Esophagus muscularis mucosa (tissue), 4 donors: ENCODE results near the gene MSMB. TPM values are rescaled to one million over a fixed set of nuclear protein-coding genes. Genes with fewer than 3 reads are reported as not detected.

Source experiments
- DNase-seq: peaks from one replicate; pipeline ENCODE4 v3.0.0-alpha.2; 2017; ENCODE audit errors: extremely low spot score
- H3K27ac ChIP-seq, 4 donors: fragments of 200-600 bp; sonication (generic); replicated peaks in 1 of 4; 1 replicate in 3 of 4; 2 replicates in 1 of 4; pipeline ENCODE4 v1.5.1; 2016 to 2019; ENCODE audit warnings: mild to moderate bottlenecking in 1 of 4
- H3K27me3 ChIP-seq, 4 donors: fragments of 200-600 bp; sonication (generic); one replicate each; pipeline versions ENCODE4 v1.5.1 to v1.6.0; 2016 to 2019
- H3K36me3 ChIP-seq, 4 donors: fragments of 200-600 bp; sonication (generic); one replicate each; pipeline ENCODE4 v1.5.1; 2016 to 2019
- H3K4me1 ChIP-seq, 4 donors: fragments of 200-600 bp; sonication (generic); one replicate each; pipeline ENCODE4 v1.5.1; 2016 to 2019
- H3K4me3 ChIP-seq, 4 donors: fragments of 200-600 bp; sonication (generic); 1 replicate in 2 of 4; 2 replicates in 2 of 4; pipeline ENCODE4 v1.5.1; 2016 to 2019; ENCODE audit warnings: mild to moderate bottlenecking in 4 of 4, moderate library complexity in 1 of 4
- H3K9me3 ChIP-seq, 4 donors: fragments of 200-600 bp; sonication (generic); 1 replicate in 3 of 4; 2 replicates in 1 of 4; pipeline ENCODE4 v1.5.1; 2016 to 2019
- EP300 ChIP-seq: sonication (generic); formaldehyde crosslinking; IDR thresholded peaks from one replicate; pipeline ENCODE4 v1.6.1; 2017; ENCODE audit warnings: antibody characterized with exemption
- POLR2A ChIP-seq: fragments of 450-650 bp; IDR thresholded peaks from one replicate; pipeline ENCODE4 v1.6.1; 2017; ENCODE audit warnings: antibody characterized with exemption, moderate library complexity, mild to moderate bottlenecking, low read depth
- POLR2AphosphoS5 ChIP-seq, 2 donors: sonication (generic); formaldehyde crosslinking; IDR thresholded peaks; one replicate each; pipeline ENCODE4 v1.6.1; 2017; ENCODE audit warnings: antibody characterized with exemption in 2 of 2
- WGBS: methylation state at CpG from one replicate; pipeline ENCODE4 v1.1.5; 2018; 5-methylcytosine and 5-hydroxymethylcytosine counted together
- intact Hi-C: fragments of 100-400 bp; cut with DNase I; formaldehyde crosslinking; loops from one replicate; pipeline ENCODE4 v1.15.1; 2023
- total RNA-seq, 4 donors: library from RNA; depleted of rRNA; stranded (reverse); fragments of >200 nt; gene quantifications; one replicate each; pipeline versions ENCODE4 v1.1.0 to v1.2.1, GENCODE V29; 2016
- TF ChIP-seq, protein P1 (sequence below), 3 experiments: fragments of 200-600 bp in 2 of 3; fragments of 450-650 bp in 1 of 3; sonication (generic) in 2 of 3; IDR thresholded peaks; one replicate each; pipeline ENCODE4 v1.5.1; 2017 to 2019; ENCODE audit warnings: antibody characterized with exemption in 3 of 3, mild to moderate bottlenecking in 2 of 3, moderate library complexity in 1 of 3

The MSMB gene
- total RNA-seq, 4 donors from 2014 or later = not detected

GRCh38 chr10:46020344-46020657 is 25.8 kb downstream of the MSMB start:
- no peaks in the 10 kb centered on the region for H3K9me3 ChIP-seq
- peak overlapping the region in 3 of 4 donors; percentile 8 to 24 (median 21) for H3K27ac ChIP-seq
- peaks cover 0 to 13% (median 11%) of the 10 kb centered on the region in 4 donors for H3K36me3 ChIP-seq
- DNase-seq = no peak
- H3K4me1 ChIP-seq = peaks cover 69 to 100% (median 88%) of the 10 kb centered on the region in 4 donors
- no peak overlapping the region for H3K4me3 ChIP-seq
- intact Hi-C loops = no loop called here
- 71% methylated on average over 3 of the region's 3 CpGs for WGBS
- no peak for TF ChIP-seq POLR2AphosphoS5 (IDR thresholded peaks at IDR 0.05)
- TF ChIP-seq, protein P1, sequence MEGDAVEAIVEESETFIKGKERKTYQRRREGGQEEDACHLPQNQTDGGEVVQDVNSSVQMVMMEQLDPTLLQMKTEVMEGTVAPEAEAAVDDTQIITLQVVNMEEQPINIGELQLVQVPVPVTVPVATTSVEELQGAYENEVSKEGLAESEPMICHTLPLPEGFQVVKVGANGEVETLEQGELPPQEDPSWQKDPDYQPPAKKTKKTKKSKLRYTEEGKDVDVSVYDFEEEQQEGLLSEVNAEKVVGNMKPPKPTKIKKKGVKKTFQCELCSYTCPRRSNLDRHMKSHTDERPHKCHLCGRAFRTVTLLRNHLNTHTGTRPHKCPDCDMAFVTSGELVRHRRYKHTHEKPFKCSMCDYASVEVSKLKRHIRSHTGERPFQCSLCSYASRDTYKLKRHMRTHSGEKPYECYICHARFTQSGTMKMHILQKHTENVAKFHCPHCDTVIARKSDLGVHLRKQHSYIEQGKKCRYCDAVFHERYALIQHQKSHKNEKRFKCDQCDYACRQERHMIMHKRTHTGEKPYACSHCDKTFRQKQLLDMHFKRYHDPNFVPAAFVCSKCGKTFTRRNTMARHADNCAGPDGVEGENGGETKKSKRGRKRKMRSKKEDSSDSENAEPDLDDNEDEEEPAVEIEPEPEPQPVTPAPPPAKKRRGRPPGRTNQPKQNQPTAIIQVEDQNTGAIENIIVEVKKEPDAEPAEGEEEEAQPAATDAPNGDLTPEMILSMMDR (IDR thresholded peaks at IDR 0.05) = no peak
- no peak for TF ChIP-seq EP300
- no peak for TF ChIP-seq POLR2A
- H3K27me3 ChIP-seq = no peaks in the 10 kb centered on the region

- TF ChIP-seq, protein P1 (IDR thresholded peaks at IDR 0.05) = no peak
- TF ChIP-seq POLR2A = no peak
- TF ChIP-seq POLR2AphosphoS5 (IDR thresholded peaks at IDR 0.05) = peak in 1 of 2 donors; percentile 11
- no peak for TF ChIP-seq EP300
- no peaks in the 10 kb centered on the region for H3K27me3 ChIP-seq
- no peaks in the 10 kb centered on the region for H3K9me3 ChIP-seq
- peaks cover 0 to 18% (median 15%) of the 10 kb centered on the region in 4 donors for H3K36me3 ChIP-seq
- no peak for DNase-seq
- H3K4me3 ChIP-seq = no peak overlapping the region
- H3K4me1 ChIP-seq = peaks cover 64 to 100% (median 84%) of the 10 kb centered on the region in 4 donors
- intact Hi-C loops = no loop called here
- WGBS = 74% methylated on average over 7 of the region's 7 CpGs
- H3K27ac ChIP-seq = peak overlapping the region in 3 of 4 donors; percentile 8 to 24 (median 21)
Observed at GRCh38 chr10:46019569-46020343, 26.3 kb downstream of the MSMB start.

- peaks cover 60 to 96% (median 78%) of the 10 kb centered on the region in 4 donors for H3K4me1 ChIP-seq
- no peak for DNase-seq
- no peak overlapping the region for H3K4me3 ChIP-seq
- H3K9me3 ChIP-seq = no peaks in the 10 kb centered on the region
- WGBS = 79% methylated on average over 3 of the region's 3 CpGs
- no peak overlapping the region for H3K27ac ChIP-seq
- TF ChIP-seq POLR2A (no peak), POLR2AphosphoS5 (IDR thresholded peaks at IDR 0.05) (no peak), EP300 (no peak)
- intact Hi-C loops = no loop called here
- no peaks in the 10 kb centered on the region for H3K27me3 ChIP-seq
- H3K36me3 ChIP-seq = peaks cover 3 to 24% (median 21%) of the 10 kb centered on the region in 4 donors
Observed at GRCh38 chr10:46019177-46019528, 26.9 kb downstream of the MSMB start.

DNA sequence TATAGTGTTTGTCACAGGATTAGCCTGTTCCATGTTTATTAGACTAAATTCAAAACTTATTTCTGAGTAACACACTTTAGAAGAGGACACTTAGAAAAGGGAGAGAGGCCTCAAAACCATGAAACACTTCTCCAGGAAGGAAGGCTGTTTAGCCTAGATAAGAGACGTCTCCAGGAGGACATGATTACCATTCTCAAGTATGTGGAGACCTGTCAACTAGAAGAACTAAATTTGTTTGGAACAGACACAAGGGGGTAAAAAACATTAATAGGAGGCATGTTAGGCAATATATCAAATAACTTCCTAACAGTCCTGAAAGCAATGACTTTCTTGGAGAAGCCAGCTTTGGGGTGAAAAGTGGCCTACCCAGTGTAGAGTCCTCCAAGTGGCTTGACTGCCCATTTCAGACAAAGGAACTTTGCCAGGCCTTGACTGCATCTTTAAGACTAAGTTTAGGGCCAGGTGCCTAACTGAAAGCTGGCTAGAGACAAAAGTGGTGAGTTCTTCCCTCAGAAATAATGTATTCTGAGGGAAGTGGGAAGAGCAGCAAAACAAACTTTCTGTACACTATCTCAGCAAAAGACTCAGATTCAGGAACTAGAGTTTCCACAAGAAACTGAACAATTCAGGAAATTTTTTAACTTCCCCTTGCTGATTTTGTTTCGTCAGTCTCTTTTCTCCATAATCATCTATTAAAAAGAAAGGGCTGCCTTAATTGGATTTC is 27.5 kb downstream of the MSMB start:
- no peak overlapping the region for H3K27ac ChIP-seq
- DNase-seq = no peak
- peaks cover 8 to 30% (median 26%) of the 10 kb centered on the region in 4 donors for H3K36me3 ChIP-seq
- no peaks in the 10 kb centered on the region for H3K9me3 ChIP-seq
- H3K27me3 ChIP-seq = no peaks in the 10 kb centered on the region
- H3K4me3 ChIP-seq = no peak overlapping the region
- TF ChIP-seq, protein P1 (IDR thresholded peaks at IDR 0.05) = no peak
- TF ChIP-seq POLR2AphosphoS5 (IDR thresholded peaks at IDR 0.05) (no peak), EP300 (no peak), POLR2A (no peak)
- intact Hi-C loops = no loop called here
- H3K4me1 ChIP-seq = peaks cover 54 to 90% (median 73%) of the 10 kb centered on the region in 4 donors
- WGBS = 43% methylated on average over 2 of the region's 2 CpGs

DNA sequence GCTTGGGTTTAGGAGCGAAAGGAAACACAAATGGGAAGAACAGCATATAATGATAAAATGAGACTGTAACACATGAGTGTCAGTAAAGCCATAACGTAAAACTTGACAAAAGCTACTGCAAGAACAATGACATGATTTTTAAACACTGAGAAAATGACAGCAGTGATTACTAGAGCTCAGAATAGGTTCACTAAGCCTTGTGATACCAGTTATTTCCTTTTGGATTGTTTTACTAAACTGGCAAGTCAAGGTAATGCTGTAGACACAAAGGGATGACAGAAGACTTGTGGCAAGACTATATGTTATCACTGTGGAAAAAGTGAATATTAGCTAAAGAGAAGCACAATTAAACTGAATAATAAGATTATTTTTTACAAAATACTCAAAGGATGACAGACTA is 28.3 kb downstream of the MSMB start:
- Histone ChIP-seq H3K27ac (no peak overlapping the region), H3K4me3 (no peak overlapping the region), H3K27me3 (no peaks in the 10 kb centered on the region), H3K4me1 (peaks cover 52 to 81% (median 68%) of the 10 kb centered on the region in 4 donors), H3K9me3 (no peaks in the 10 kb centered on the region), H3K36me3 (peaks cover 17 to 38% (median 35%) of the 10 kb centered on the region in 4 donors)
- DNase-seq = no peak
- no peak for TF ChIP-seq EP300
- 78% methylated on average over 2 of the region's 2 CpGs for WGBS
- intact Hi-C loops = no loop called here
